Medulla oblongata (tissue), 1 donor: Measurements from ENCODE around the gene SETDB1.
"Not testable (repeated sequence)": the region's sequence is repeated elsewhere in the genome, so short reads cannot be mapped to it uniquely, and the experiment has no call there.

Experiments
- DNase-seq: peaks from one replicate; pipeline ENCODE4 v3.0.0-alpha.2; 2015; ENCODE audit errors: extremely low spot score

SETDB1 gene

GRCh38 chr1:150926097-150926741, at the start of gene SETDB1:
SETDB1 (plus strand) TSS chr1:150926363; CDS start chr1:150927715, 1,352 bp downstream.
- DNase-seq, result peak; percentile 97

GRCh38 chr1:150878931-150879330, 47.2 kb upstream of the SETDB1 start:
- not testable (repeated sequence) for DNase-seq

GRCh38 chr1:150881331-150882070, 44.7 kb upstream of the SETDB1 start:
- no peak for DNase-seq

- DNase-seq, result not testable (repeated sequence)
These were observed 43.0 kb upstream of the SETDB1 start for GRCh38 chr1:150883121-150883520.

GRCh38 chr1:150887018-150887417, 39.1 kb upstream of the SETDB1 start, which contains the start of gene CTXND2:
CTXND2 (plus strand) TSS chr1:150887136; CDS start chr1:150912315, 25,179 bp downstream.
- DNase-seq, result no peak

DNA sequence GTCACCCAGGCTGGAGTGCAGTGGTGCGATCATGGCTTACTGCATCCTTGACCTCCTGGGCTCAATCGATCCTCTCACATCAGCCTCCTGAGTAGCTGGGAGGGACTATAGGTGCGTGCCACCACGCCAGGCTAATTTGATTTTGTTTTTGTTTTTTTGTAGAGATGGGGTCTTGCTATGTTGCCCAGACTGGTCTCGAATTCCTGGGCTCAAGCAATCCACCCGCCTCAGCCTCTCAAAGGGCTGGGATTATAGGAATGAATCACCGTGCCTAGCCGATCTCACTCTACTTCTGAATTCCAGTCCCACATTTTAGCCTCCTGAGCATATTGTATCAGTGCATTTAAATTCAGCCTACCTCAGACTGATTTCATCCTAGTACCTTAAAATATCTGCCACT, 37.4 kb upstream of the SETDB1 start:
- DNase-seq, result no peak

GRCh38 chr1:150890033-150890416, 36.1 kb upstream of the SETDB1 start:
- no peak for DNase-seq

GRCh38 chr1:150893336-150893913, 32.7 kb upstream of the SETDB1 start:
- DNase-seq, result no peak

DNA sequence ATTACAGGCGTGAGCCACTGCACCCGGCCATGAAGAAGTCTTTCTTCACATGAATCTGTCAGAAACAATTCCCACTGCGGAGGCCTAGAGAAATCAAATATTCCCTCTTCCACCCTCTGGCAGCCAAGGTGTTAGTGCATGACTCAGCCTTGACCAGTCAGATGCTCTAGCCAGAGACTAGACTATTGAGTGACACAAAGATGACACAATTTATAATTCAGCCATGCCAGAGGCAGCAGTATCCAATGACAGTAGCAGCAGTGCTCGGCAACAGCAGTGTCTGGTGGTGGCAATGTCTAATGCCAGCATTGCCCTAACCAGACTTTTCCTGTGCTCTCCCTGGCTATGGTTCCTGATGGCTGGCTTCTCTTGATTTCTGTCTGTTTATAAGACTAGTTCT, 30.5 kb upstream of the SETDB1 start:
- no peak for DNase-seq

GRCh38 chr1:150899795-150900194, 26.4 kb upstream of the SETDB1 start:
- DNase-seq, result not testable (repeated sequence)

DNA sequence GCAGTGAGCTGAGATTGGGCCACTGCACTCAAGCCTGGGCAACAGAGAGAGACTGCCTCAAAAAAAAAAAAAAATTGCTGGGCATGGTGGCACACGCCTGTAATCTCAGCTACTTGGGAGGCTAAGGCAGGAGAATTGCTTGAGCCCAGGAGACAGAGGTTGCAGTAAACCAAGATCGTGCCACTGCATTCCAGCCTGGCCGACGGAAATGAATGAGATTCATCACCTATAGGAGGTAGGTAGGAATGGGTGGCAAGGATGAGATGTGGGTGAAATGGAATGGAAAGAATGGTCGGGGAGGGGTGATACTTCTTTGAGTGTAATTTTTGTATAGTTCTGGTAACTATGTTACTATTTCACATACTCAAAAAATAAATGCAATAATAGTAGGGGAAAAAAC, 23.8 kb upstream of the SETDB1 start:
- DNase-seq, result no peak

DNA sequence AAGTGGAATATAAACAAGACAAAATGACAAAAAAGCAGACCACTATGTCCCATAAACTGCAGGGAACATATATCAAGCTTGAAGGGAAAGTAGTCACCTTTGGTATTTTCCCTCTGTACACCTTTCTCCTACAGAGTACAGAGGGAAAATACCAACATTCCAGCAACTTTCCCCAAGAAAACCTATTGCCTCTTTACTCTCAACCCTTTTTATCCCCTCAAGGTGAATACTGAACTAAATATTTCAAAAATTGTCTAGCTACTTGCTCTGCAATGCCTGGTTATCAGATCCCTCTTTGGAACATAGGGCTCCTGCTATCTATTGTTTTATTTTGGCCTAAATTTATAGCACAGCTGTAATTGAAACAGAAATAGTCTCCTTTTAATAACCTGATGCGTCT, 23.4 kb upstream of the SETDB1 start:
- no peak for DNase-seq

DNA sequence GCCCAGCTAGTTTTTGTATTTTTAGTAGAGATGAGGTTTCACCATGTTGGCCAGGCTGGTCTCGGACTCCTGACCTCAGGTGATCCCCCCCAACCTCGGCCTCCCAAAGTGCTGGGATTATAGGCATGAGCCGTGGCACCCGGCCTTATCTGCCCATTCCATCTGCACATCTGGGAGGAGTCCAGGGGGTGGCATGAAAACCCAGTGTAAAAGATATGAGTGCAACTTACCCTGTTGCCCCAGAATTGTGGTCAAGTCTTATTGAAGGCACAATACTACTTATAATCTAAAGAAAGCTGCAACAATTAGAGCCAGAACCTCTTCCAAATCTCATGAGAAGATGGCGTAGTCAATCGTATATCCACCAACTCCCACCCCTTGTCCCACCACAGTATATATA, 20.9 kb upstream of the SETDB1 start:
- no peak for DNase-seq

DNA sequence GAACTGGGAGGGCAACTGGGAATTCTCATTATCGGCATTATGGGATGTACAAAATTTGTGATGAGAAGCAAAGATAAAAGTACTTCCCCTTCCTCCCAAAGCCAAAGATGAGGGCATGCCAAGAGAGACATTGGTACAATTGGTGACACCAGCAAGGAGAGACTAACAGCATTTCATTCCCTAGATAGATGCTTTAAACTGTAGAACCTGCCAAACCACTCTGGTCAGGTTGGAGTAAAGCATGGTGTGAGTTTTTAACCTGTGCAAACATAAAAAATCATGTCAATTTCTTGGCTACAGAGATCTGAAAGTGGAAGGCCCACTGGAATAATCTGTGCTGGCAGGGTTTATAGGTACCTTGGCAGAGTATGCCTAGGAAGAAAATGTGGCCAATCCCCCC, 19.8 kb upstream of the SETDB1 start:
- no peak for DNase-seq

- no peak for DNase-seq
These were observed 19.4 kb upstream of the SETDB1 start for GRCh38 chr1:150906813-150907212.

DNA sequence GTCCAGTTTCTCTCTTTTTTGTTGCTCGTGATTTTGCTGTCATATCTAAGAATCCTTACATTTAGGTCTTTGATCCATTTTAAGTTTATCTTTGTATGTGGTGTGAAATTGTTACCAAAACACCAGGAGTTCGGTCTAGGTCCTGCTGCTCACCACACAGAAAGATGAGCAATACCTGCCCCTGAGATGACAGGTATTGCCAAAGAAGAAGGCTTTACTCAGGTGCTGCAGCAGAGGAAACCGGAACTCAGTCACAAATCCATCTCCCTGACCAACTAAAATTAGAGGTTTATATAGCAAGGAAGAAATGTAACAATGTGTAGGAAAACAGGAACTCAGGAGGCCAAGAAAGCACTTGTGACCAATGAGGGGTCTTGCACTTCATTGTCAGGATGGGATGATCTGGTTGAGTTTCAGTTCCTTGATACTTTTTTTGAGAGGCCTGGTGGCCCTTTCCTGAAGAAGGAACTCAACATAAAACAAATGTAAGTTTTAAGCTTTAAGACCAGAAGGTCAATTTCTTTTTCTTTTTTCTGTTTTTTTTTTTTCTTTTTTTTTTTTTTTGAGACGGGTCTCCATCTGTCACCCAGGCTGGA, 16.5 kb upstream of the SETDB1 start:
- peak; percentile 47 for DNase-seq

GRCh38 chr1:150912623-150913022, 13.5 kb upstream of the SETDB1 start:
- DNase-seq, result no peak

GRCh38 chr1:150917387-150917786, 8.8 kb upstream of the SETDB1 start:
- no peak for DNase-seq

DNA sequence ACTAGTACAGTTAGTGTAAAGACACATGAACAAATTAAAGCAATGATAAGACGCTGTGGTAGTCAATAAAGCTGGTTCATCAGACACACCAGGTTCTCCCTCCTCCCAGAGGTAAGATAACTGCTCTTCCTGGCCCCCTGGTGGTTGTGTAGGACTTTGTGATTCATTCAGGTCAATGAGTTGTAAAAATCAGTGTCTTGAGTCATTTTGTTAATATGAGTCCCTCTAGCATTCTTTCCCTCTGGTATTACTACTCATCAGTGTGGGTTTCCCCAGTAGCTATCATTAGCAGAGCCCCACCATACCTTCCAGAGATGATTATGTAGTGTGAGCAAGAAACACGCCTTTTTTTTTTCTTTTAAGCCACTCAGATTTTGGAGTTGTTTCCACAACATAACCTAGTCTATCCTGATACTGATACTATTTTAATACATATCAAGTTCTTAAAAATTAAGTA, 3.6 kb upstream of the SETDB1 start:
- peak; percentile 70 for DNase-seq

DNA sequence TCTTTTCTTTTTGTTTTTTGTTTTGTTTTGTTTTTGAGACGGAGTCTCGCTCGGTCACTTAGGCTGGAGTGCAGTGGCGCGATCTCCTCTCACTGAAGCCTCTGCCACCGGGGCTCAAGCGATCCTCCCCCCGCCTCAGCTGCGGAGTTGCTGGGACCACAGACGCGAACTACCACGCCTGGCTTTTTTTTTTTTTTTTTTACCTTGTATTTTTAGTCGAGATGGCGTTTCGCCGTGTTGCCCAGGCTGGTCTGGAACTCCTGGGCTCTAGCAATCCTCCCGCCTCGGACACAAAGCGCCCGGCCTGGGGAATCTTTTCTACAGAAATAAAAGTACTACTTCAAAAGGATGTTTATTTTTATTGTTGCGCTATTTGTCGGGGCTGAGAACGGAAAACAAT, 1.1 kb upstream of the SETDB1 start:
- no peak for DNase-seq

- no peak for DNase-seq
These were observed 1.5 kb downstream of the SETDB1 start for GRCh38 chr1:150927624-150928023.

DNA sequence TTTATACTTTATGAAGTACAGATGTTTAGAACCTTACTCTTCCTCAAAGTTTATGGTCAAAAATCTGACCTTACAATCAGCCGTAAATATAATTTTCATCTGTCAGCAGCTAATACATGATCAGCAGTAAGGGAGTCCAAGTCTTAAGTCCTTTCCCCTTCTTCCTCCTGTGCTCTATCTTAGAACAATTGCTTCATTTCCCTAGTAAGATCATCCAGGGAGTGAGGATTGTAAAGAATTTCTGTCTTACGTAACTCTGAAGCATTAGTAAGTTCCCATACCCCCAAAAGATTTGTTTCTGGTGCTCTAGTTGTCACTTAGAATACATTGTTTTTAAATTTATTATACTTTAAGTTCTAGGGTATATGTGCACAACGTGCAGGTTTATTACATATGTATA, 2.1 kb downstream of the SETDB1 start:
- DNase-seq, result no peak
